Astrocyte of the hippocampus (primary cell): ENCODE data around the gene CDC27.
"Not testable (repeated sequence)": the region's sequence is repeated elsewhere in the genome, so short reads cannot be mapped to it uniquely, and the experiment has no call there.

Source experiments
- DNase-seq: peaks from one replicate; pipeline ENCODE4 v3.0.0; 2011; ENCODE audit warnings: low read depth, low spot score

The CDC27 gene, protein sequence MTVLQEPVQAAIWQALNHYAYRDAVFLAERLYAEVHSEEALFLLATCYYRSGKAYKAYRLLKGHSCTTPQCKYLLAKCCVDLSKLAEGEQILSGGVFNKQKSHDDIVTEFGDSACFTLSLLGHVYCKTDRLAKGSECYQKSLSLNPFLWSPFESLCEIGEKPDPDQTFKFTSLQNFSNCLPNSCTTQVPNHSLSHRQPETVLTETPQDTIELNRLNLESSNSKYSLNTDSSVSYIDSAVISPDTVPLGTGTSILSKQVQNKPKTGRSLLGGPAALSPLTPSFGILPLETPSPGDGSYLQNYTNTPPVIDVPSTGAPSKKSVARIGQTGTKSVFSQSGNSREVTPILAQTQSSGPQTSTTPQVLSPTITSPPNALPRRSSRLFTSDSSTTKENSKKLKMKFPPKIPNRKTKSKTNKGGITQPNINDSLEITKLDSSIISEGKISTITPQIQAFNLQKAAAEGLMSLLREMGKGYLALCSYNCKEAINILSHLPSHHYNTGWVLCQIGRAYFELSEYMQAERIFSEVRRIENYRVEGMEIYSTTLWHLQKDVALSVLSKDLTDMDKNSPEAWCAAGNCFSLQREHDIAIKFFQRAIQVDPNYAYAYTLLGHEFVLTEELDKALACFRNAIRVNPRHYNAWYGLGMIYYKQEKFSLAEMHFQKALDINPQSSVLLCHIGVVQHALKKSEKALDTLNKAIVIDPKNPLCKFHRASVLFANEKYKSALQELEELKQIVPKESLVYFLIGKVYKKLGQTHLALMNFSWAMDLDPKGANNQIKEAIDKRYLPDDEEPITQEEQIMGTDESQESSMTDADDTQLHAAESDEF

DNA sequence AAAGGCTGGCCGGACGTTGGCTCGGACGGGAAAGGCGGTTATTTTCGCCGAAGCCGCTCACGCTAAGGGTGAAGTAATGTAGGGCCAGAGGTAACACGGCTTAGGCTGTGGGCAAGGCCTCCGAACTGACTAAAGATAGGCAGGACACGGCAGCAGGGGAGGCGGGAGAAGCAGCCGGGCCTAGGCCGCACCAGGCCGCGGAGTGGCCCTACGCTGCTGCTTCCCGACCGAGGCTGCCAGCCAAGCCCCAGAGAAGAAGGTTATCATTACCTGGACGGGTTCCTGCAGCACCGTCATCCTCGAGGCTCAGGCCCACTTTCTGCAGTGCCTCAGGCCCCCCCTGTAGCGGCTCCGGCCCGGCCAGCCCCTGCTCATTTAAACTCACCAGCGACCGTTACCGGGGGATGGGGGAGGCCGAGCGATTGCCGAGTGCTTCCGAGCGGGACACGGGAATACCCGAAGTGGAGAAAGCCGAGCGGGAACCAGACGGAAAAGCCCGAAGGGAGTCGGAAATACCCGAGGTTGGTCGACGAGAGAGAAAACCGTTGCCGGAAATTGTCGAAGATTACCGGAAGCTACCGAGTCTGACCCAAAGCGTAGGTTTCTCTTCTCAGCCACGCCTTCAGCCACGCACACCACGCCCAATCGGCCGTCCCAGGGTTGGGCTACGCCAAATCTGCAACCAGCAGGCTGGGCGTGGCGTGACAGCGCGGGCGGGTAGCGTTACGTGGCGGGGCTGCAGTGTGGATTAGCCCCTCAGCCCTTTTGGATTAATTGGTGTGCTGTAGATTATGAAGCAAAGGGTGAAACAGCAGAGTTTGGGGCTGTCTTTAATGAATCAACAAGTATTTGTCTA is at the start of gene CDC27:
Gene CDC27 (minus strand): TSS at position 420 of the 856 bp plus-strand sequence. CDS start 123 bp downstream, at position 297.
- DNase-seq, result peak; percentile 99

DNA sequence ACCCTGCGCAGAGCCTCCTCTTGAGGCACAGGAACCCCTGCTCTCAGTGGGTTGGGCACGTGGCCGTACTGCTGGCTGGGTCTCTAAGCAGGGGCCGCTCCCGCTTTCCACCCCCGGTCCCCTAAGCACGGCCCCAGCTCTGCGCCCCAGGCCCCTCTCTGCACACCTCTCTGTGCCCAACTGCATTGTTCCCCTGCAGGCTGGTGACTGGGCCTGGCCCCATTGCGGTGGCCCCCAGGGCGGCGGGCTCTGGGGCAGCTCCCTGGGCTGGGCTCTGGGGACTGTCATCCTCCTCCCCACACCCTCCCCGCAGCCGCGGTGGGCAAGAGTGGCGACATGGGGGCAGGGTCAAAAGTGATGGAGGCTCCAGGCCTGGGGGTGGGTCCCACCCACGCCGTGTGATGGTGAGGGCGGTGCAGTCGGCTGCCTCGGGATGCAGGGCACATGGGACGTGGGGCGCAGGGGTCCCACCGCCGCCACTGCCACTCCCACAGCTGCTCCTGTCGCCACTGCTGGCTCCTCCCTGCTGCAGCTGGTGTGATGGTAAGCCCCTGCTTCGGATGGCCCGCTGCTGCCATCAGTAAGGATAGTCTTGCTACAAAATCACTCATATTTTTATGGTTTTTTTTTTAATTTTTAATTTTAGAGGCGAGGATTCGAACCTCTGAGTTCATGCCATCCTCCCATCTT is 49.4 kb upstream of the CDC27 start:
- DNase-seq, result no peak

DNA sequence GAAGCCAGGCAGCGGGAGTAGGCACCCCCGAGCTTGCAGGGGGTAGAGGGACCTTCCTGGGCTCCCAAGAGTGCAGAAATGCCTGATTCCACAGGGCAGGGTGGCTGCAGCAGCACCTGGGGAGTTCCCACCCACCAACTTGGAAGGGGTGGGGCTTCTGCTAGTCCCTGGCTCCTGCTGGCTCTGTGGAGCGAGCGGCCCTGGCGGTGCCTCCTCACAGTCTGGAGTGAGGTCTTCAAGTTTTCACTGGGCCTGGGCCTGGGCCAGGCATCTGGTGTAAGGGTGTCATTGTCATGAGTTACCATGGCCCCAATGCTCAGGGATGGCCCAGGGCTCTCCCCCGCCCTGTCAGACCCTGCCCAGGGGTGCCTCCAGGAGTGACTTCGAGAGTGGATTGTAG is 48.7 kb upstream of the CDC27 start:
- no peak for DNase-seq

DNA sequence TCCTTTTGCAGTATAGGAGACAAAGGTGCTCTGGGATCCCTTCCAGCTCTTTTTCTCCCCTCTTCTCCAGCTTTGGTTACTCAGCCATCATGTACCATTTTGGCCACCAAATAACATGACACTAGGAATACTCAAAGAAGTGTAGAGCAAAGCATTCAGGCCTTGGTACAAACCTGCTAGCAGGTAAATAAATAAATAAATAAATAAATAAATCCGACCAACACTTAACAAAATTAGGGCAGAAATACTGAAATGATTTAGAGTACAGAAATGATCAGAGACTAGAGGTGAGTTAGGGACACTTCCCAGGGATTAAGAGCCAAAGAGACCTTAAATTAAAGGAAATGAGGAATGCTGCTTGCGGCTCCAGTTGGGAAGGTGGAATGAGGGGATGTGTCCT is 46.8 kb upstream of the CDC27 start:
- no peak for DNase-seq

DNA sequence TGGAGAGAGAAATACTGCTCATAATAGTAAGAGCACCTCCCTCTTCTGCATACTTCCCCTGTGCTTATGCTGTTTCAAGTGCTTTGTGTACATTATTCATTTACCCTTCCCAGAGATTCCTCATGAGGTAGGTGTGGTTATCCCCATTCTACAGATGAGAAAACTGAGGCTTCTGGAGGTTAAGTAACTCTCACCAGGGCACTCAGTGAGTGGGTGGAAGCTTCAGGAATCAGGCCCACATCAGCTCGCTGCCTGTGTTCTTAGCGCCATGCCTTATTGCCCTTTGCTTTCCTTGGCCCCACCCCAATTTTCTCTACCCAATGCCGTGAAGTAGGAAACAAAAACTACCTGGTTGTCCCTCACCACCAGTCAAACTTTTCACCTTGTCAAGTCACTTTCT is 46.4 kb upstream of the CDC27 start:
- DNase-seq, result no peak

DNA sequence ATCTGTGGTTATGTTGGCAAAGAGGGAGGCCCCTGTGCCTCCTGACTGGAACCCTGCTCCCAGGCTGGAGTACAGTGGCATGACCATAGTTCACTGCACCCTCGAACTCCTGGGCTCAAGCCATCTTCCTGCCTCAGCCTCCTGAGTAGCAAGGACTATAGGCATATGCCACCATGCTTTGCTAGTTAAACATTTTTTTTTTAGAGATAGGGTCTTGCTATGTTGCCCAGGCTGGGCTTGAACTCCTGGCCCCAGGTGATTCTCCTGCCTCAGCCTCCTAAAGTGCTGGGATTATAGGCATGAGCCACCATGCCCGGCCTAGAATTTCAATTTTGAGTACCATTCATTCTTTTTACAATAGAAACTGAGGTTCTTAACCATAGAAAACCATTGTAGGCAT is 43.4 kb upstream of the CDC27 start:
- no peak for DNase-seq

DNA sequence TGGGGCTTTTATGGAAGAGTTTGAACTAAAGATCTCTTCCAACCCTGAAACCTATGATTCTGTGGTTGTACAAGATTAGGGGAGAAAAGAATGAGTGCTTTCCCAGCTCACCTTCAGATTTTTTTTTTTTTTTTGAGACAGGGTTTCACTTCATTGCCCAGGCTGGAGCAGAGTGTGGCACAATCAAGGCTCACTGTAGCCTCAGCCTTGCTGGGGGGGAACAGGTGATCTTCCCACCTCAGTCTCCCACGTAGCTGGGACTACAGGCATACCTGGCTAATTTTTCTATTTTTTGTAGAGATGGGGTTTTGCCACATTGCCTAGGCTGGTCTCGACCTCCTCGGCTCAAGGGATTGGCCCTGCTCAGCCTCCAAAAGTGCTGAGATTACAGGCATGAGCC is 42.8 kb upstream of the CDC27 start:
- DNase-seq, result no peak

DNA sequence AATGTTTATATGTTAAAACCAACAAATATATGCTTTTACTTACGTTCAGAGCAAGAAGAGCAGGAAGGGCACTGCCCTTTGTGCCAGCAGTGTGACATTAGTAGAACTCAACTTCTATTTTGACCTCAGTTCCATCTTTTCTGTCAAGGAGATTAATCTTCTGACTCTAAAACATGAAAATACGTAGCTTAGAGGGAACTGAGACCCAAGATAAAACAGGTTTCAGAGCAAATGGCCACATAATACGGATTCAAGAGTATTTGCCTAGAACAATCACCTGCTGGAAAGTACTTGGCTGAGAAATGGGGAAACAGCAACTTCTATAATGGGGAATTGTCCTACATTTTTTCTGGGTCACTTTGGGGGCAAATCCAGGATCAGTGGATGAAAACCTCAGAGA is 42.2 kb upstream of the CDC27 start:
- no peak for DNase-seq

DNA sequence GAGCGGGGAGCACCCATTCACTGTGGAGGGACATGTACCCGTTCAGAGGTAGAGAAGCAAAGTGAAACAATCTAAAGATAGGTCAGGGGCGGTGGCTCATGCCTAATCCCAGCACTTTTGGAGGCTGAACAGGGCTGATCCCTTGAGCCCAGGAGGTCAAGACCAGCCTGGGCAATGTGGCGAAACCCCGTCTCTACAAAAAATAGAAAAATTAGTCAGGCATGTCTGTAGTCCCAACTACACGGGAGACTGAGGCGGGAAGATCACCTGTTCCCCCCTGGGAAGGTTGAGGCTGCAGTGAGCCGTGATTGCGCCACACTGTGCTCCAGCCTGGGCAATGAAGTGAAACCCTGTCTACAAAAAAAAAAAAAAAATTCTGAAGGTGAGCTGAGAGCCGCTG is 41.8 kb upstream of the CDC27 start:
- DNase-seq, result no peak

DNA sequence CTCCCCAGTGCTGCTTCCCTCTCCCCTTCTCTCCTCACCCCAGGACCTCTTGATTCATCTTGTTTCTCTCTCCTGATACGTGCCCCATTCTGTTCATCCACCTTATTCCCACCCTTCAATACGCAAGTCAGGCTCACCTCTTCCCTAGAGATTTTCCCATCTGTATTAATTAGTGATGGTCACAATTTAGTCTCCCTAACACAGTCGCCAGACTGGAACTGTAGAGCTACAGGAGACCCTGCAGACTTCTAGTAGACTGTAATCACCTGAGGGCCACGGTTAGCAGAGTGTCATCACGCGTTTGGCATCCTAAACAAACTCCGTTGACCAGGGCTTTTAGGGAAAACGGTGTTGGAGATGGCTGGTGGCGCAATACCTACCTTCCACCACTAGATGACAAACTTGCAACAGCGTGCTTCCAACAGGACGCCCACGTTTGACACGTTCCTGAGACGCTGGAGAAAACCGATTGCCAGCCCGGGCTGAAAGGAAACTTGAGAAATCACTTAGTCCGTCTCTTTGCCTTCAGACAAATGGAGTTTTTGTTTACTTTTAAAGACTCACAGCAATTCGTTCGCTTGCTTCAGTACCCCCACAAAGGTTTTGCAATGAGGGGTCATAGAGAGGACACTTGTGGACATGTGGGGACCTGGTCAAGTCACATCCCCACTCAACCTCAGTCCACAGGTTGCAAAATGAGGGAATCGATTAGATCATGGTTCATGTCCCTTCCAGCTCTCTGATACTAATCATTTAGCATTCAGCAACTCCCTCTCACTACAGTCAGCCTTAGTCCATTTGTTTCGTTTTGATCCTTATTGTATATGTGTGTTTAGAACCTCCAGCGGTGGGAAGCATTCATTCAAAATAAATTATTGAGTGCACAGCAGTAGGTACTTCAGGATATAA is 40.7 kb upstream of the CDC27 start:
- peak; percentile 96 for DNase-seq

DNA sequence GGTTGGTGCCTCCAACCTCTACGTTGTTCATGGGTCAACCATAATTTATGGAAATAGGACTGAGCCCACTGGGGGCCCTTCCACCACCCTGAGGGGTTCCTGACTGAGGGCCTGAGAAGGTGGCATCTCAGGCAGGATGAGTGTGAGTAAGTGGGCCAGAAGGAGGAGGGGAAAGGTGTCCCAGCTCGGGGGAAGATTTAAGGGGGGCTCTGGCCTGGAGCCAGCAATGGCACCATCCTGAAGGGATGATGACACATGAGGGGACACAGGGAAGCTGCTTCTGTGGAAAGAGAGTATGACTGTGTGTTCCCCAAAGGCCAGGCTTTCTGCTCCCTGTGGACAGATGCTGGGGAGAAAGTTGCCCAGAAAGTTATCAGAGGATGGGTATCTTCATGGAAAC is 38.8 kb upstream of the CDC27 start:
- DNase-seq, result no peak

DNA sequence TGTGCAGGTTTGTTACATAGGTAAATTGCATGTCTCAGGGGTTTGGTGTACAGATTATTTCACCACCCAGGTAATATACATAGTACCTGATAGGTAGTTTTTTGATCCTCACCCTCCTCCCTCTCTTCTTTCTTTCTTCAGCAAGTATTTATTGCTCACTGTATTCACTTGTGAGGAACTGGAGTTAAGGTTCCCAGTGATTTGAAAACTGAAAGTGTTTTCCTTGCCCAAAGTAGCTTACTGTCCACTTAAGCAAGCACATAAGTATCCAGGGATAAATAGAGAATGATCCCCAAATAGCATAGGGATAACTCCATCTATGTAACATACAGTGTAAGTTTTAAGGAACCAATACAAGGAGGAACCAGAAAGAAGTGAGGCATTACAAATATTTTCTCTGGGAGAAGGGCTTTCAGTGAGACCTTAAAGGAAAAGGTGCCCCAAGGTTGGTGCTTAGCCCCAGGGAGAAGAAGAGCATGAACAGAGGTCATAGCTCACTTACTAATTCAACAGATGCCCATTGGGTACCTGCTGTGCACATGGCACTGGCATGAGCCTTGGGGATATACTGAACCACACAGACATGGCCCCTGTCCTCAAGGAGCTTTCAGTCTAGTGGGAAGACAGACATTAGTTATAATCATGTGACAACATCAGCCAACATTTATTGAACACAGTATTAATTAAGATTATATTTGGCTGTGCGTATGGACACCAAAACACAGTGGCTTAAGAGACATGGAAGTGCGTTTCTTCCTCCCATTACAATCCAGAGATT is 37.0 kb upstream of the CDC27 start:
- DNase-seq, result no peak

DNA sequence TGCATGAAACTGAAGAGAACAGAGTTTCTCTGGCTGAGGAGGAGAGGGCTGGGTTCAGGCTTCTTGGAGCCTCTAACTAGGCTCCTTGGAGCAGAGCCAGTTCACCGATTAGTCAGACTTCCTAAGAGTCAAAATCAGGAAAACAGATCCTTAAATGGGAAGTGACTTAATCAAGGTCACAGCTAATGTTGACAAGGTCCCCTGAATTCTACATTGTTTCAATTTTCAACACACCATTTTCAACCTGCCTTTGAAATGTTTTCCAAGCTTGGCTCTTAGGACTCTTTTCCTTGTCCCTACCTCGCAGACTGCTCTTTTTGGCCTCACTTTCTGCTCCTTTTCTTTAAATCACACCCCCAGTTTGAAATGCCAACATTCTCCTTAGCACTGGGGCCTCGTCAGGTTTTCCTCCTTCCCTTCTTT is 36.4 kb upstream of the CDC27 start:
- peak; percentile 79 for DNase-seq

DNA sequence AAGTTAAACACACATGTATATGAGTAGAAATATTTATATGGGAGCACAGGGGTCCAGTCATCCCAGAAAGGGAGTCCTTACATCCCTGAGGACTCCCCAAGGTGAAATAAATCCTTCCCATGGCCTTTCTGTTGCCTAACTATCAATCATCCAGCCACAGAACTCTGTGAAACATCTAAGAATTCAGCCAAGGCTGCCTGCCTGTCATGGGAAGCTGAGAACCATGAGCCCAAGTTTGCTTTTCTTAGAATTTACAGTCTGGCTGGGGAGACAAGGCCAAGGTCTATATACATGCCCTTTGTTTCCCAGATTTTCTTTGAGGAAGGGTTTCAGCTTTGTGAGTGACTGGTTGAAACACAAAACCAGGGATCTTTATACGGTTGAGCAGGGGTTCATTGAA is 35.9 kb upstream of the CDC27 start:
- DNase-seq, result peak; percentile 38

DNA sequence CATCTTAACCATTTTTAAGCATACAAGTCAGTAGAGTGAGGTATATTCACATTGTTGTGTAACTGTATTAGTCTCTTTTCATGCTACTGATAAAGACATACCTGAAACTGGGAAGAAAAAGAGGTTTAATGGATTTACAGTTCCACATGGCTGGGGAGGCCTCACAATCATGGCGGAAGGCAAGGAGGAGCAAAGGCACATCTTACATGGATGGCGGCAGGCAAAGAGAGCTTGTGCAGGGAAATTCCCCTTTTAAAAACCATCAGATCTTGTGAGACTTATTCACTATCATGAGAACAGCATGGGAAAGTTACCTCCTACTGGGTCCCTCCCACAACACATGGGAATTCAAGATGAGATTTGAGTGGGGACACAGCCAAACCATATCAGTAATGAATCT is 35.0 kb upstream of the CDC27 start:
- DNase-seq, result not testable (repeated sequence)

DNA sequence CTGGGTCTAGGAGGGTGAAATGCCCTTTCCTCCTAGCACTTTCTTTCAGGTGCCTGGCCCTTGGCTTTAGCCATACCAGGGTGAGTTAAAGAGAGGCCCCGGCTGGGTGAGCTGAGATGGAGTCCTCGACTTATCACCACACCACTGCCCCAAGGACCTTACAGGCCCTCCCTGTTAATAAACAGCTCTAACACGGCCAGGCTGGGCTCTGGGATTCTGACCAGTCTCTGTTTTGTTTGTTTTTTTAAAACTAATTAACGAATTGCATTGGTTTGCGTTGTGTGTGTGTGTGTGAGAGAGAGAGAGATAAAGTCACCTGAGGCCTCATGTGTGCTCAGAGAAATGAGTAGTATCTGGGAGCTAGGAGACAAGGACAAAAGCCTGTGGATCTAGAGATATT is 34.4 kb upstream of the CDC27 start:
- DNase-seq, result no peak

DNA sequence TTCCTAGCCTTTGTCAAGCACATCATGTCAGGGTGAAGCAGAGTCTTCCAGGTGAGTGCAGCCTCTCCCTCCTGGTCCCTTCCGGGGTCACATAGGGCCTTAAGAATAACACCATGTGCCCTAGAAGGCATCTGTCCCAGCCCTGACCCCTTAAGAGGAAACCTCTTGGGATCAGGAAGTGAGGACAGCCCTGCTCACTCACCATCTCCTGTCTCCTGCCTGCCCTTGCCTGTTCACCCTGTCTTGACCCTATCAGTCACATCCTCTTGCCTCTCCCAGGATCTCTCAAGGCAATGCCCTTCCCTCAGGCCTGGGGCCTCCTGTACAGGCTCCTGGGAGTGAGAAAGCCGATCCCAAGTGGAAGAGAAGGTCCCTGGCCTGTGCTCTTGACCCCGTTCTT is 33.9 kb upstream of the CDC27 start:
- no peak for DNase-seq

DNA sequence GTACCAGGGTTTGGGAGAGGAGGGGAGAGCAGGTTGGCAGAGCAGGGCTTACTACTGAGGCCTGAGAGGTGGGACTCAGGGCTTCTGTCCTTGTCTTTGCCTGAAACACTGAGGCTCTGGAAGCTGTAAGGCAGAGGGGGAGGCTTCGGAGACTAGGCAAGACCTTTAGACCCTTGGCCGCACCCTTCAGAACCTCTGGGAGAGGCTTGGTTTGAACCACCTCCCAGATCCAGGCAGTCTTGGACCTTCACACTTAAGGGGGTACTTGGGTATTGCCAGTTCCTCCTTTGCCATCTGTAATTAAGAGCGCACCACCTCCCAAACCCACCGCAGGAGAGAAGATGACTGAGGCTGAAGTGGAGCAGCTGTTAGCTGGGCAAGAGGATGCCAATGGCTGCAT is 33.0 kb upstream of the CDC27 start:
- no peak for DNase-seq

DNA sequence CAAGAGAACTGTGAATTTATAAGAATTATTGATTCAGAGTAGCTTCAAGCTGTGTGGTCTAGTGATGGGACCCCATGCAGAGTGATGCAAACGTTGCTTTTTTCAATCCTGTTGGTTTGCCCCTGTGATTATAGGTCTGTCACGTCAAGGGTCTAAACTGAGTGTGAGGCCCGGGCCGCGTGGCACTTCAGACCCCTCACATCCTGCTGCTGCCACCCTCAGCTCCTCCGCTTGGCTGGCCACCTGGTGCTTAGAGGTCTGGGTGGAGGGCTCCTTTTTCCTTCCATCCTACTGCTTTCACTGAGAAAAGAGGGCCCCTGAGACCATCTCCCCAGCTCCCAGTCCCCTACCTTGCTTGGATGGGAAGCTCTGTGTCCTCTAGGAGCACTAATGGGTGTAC is 32.1 kb upstream of the CDC27 start:
- DNase-seq, result no peak
